Activated T-cell treated with anti-CD3 and anti-CD28 coated beads, Interleukin-2, amount 50 U/mL, for 1 hour (primary cell): ENCODE results near the gene SLBP.
A peak's percentile ranks its signal among the peaks of the same experiment; 100 is the strongest.
"Not testable (repeated sequence)": the region's sequence is repeated elsewhere in the genome, so short reads cannot be mapped to it uniquely, and the experiment has no call there.

Source experiments
- DNase-seq: peaks from one replicate; pipeline ENCODE4 v3.0.0-alpha.2; 2020

Gene SLBP

DNA sequence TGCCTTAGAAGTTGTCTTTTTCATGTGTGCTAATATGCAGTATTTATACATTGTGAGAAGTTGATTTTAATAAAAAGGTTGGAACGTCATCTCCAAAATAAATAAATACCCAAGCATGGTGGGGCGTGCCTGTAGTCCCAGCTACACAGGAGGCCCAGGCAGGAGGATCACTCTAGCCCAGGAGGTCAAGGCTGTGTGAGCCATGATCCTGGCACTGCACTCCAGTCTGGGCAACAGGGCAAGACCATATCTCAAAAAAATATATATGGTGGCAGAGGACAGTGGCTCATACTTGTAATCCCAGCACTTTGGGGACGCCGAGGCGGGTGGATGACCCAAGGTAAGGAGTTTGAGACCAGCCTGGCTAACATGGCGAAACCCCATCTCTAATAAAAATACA, 6.4 kb downstream of the SLBP start:
- DNase-seq: no peak

GRCh38 chr4:1703867-1704266, 8.3 kb downstream of the SLBP start:
- DNase-seq: no peak

GRCh38 chr4:1701671-1702070, 10.4 kb downstream of the SLBP start:
- not testable (repeated sequence) for DNase-seq

DNA sequence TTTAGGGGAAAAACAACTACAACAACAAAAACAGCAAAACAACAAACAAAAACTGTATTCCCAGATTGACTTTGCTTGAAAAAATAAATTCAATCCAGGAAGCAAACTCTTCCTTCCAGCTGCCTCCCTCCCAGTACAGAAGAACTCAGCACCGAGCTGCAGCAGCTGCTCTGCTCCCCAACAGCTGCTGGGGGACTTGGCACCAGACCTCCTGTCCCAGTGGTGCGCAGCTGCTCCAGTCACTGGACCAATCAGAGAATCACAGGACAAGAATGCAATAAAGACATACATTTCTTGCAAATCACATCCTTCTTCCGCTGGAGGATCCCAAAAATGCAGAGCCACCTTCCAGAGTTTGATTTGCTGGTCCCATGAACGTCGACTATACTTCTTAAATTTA, 16.2 kb downstream of the SLBP start:
- no peak for DNase-seq

- DNase-seq: peak; percentile 78
Measured at GRCh38 chr4:1693131-1693896, 18.8 kb downstream of the SLBP start.

DNA sequence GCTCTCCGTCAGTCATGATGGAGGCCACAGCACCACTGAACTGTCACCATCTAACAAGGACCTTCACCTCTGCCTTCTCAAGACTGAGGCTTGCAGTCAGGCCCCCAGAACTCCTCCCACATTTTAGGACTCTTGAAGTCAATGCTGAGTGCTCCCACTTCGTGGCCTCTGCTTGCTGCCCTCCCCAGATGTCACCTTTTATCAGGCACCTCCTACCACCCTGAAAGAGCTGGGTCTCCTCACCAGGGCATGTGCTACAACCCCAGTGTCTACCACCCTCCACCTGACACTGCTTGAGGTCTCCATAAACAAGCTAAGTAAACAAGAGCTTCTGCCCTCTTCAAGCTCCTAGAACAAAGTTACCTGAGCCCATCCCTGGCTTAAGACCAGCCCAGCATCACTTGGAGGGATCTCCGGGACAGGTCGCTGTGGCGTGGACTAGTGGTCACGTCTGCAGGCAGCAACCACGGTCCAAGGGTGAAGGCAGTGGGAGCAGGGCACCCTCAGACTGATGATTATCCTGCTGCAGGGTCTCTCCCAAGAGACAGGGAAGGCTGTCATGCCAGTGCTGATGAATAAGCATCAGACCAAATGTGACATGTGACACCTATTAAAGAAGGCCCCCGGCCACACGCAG, 20.3 kb downstream of the SLBP start:
- DNase-seq: no peak

- no peak for DNase-seq
Measured at GRCh38 chr4:1690698-1691097, 21.4 kb downstream of the SLBP start.

DNA sequence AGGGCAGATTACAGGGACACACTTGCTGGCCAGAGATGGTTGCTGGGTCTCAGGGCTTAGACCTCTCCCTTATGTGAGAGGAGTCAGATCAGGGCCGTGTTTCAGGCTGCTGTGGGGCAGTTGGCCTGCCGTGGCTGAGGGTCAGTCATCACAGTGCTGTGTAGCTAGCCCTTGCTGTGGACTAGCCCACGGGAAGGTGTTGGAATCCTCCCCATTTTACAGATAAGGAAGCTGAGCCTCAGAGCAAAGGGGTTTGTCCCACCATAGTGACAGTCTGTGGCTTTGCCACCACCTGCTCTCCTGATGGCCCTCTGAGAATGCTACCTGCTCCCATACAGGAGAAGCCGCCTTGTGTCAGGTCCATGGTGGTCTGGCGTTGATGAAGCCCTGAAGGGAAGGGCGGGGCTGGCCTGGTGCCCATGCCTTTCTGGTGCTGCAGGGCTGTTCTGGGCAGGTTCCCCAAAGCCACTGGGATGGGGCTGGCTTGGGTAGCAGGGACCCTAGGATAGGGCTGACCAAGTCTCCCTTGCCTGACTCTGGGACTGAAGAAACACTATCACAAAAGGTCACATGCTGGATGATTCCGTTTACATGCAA, 25.6 kb downstream of the SLBP start:
- DNase-seq: no peak

DNA sequence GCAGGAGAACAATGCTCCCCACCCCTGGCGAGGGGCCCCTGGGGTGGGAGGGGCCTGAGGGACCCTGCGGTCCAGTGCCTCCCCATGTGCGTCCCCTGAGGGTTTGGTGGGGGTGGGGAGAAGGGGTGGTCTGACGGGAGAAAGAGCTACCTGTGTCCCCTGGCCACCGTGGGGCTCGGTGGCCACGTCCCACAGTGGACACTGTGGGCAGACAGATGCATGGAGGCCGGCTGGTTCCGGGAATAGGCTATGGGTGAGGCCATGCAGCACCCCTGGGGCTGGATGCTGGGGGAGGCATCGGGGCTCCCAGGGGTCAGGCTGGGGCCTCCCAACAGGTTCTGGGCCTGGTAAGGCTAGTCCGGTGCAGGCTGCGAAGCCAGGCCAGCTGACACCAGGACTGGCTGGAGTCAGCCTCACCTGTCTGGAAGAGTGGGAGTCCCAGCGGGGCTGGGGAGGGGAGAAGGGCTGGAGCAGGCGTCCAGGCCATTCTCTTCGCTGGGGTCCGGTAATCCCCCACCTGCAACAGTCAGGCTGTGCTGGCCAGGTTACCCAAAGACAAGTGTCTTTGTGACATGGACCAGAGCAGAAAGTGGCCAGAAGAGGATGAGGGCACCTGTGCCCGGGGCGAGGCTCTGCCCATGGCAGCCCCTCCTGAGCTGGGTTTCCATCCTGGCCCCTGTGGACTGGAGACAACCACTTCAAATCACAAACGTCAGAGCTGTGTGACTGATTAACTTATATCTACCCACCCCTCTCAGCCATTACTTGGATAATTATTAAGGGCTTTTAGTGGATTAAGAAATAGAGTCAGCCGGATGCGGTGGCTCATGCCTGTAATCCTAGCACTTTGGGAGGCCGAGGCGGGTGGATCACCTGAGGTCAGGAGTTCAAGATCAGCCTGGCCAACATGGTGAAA, 26.6 kb downstream of the SLBP start:
- no peak for DNase-seq

- DNase-seq: peak; percentile 96
Measured at GRCh38 chr4:1684506-1685234, 27.4 kb downstream of the SLBP start.

- DNase-seq: no peak
Measured at GRCh38 chr4:1683736-1684505, 28.2 kb downstream of the SLBP start, which contains the start of gene FAM53A. Gene FAM53A, minus strand, starts transcription at chr4:1684313. Its CDS starts 15,572 bp downstream, at chr4:1668741.

GRCh38 chr4:1683261-1683735, 28.8 kb downstream of the SLBP start:
- DNase-seq: no peak

DNA sequence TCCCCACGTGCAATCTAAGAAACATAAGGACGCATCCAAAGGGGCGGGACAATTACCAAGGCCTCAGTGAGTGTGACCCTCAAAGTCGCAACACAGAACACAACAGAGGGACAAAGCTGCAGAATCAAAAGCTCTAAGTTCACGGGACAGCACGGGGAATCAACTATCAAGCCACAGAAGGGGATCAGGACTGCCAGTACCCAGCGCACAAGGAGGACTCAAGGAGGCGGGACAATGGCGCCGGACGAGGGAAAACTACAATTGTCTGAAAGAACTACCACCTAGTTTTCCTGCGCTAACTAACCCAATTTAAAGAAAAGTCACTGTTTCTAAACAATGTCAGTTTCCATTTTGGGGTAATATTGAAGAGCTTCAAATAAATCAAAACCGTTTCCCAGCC, 29.3 kb downstream of the SLBP start:
- no peak for DNase-seq

DNA sequence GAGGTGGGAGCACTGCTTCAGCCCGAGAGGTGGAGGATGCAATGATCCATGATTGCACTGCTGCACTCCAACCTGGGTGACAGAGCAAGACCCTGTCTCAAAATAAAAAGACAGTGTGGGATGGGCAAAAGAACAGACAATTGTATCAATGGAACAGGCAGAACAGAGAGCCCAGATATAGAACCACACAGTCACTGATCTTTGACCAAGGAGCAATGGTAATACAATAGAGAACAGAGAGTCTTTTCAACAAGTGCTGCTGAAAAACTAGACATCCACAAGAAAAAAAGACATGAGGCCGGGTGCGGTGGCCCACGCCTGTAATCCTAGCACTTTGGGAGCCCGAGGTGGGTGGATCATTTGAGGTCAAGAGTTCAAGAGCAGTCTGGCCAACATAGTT, 33.9 kb downstream of the SLBP start:
- no peak for DNase-seq

- no peak for DNase-seq
Measured at GRCh38 chr4:1676605-1677525, 35.3 kb downstream of the SLBP start.

DNA sequence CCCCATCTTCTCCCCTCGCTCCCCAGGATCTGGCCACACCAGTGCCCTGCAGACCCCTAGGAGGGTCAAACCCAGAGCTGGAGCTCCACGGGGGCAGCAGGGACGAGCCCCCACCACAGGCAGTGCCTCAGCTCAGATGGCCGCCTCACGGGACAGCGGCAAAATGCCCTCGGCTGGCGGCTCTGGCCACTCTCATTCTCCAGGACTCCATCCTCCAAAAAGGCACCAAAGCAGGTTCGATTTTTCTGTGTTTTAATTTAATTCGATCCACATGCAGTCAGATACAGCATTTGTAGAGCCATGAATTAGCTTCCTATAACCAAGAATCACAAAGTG, 36.3 kb downstream of the SLBP start:
- DNase-seq: no peak

GRCh38 chr4:1675136-1675801, 36.9 kb downstream of the SLBP start:
- no peak for DNase-seq

GRCh38 chr4:1674682-1675081, 37.4 kb downstream of the SLBP start:
- DNase-seq: no peak

- no peak for DNase-seq
Measured at GRCh38 chr4:1673671-1674070, 38.4 kb downstream of the SLBP start.

DNA sequence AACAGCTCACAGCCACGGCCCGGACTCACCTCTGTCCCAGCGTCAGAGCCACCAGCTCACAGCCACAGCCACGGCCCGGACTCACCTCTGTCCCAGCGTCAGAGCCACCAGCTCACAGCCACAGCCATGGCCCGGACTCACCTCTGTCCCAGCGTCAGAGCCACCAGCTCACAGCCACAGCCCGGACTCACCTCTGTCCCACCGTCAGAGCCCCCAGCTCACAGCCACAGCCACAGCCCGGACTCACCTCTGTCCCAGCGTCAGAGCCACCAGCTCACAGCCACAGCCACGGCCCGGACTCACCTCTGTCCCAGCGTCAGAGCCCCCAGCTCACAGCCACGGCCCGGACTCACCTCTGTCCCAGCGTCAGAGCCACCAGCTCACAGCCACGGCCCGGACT, 41.1 kb downstream of the SLBP start:
- DNase-seq: not testable (repeated sequence)
